Nephron progenitor cell (in vitro differentiated cells): Measurements from ENCODE around the gene JARID2.

ENCODE experiments used
- DNase-seq: peaks from one replicate; pipeline ENCODE4 v3.0.0; 2021
- H3K27ac Mint-ChIP-seq: 2 replicates; pipeline ENCODE4 v1.8.0; 2021; ENCODE audit warnings: mild to moderate bottlenecking, moderate library complexity, mixed read lengths
- H3K27me3 Mint-ChIP-seq: 2 replicates; pipeline ENCODE4 v1.8.0; 2021; ENCODE audit warnings: mild to moderate bottlenecking, low read depth, mixed read lengths; ENCODE audit not compliant: poor library complexity
- H3K36me3 Mint-ChIP-seq: 2 replicates; pipeline ENCODE4 v1.8.0; 2021; ENCODE audit warnings: low read depth, mixed read lengths
- H3K4me1 Mint-ChIP-seq: 2 replicates; pipeline ENCODE4 v1.8.0; 2021; ENCODE audit warnings: mixed read lengths
- H3K4me3 Mint-ChIP-seq: 2 replicates; pipeline ENCODE4 v1.8.0; 2021; ENCODE audit warnings: mild to moderate bottlenecking, moderate library complexity, mixed read lengths
- H3K9me3 Mint-ChIP-seq: 2 replicates; pipeline ENCODE4 v1.8.0; 2021; ENCODE audit warnings: mild to moderate bottlenecking, moderate library complexity, mixed read lengths
- CTCF ChIP-seq: fragments of 200-600 bp; sonication (generic); IDR thresholded peaks from 2 replicates; pipeline ENCODE4 v1.5.0; 2021; ENCODE audit warnings: antibody characterized with exemption

The JARID2 gene

GRCh38 chr6:15213838-15214400, 31.9 kb upstream of the JARID2 start:
- Mint-ChIP-seq H3K4me1 (peaks cover 4% of the 10 kb centered on the region), H3K4me3 (no peak overlapping the region), H3K9me3 (peaks cover 8% of the 10 kb centered on the region), H3K36me3 (peaks cover 4% of the 10 kb centered on the region), H3K27ac (no peak overlapping the region), H3K27me3 (peaks cover 3% of the 10 kb centered on the region)
- no peak for DNase-seq
- TF ChIP-seq CTCF: no peak

- Mint-ChIP-seq H3K27ac (peak overlapping the region; percentile 57), H3K4me3 (no peak overlapping the region), H3K9me3 (no peaks in the 10 kb centered on the region)
These were observed 27.5 kb upstream of the JARID2 start for GRCh38 chr6:15218401-15218800.

GRCh38 chr6:15220062-15220461, 25.8 kb upstream of the JARID2 start:
- Mint-ChIP-seq H3K27ac (no peak overlapping the region), H3K36me3 (peaks cover 4% of the 10 kb centered on the region), H3K27me3 (no peaks in the 10 kb centered on the region), H3K9me3 (no peaks in the 10 kb centered on the region), H3K4me3 (no peak overlapping the region), H3K4me1 (peaks cover 24% of the 10 kb centered on the region)
- no peak for TF ChIP-seq CTCF
- no peak for DNase-seq

More at GRCh38 chr6:15218401-15218800, 27.5 kb upstream of the JARID2 start:
- Mint-ChIP-seq H3K27me3 (no peaks in the 10 kb centered on the region), H3K36me3 (peaks cover 4% of the 10 kb centered on the region), H3K4me1 (peaks cover 14% of the 10 kb centered on the region)
- TF ChIP-seq CTCF: no peak
- DNase-seq: no peak

GRCh38 chr6:15227827-15228318, 18.0 kb upstream of the JARID2 start:
- Mint-ChIP-seq H3K4me3 (no peak overlapping the region), H3K4me1 (peaks cover 11% of the 10 kb centered on the region), H3K36me3 (no peaks in the 10 kb centered on the region), H3K27me3 (no peaks in the 10 kb centered on the region), H3K9me3 (no peaks in the 10 kb centered on the region), H3K27ac (peak overlapping the region; percentile 77)
- TF ChIP-seq CTCF: no peak
- no peak for DNase-seq

GRCh38 chr6:15230827-15231226, 15.0 kb upstream of the JARID2 start:
- Mint-ChIP-seq H3K4me1 (no peaks in the 10 kb centered on the region), H3K4me3 (no peak overlapping the region), H3K27me3 (peaks cover 4% of the 10 kb centered on the region), H3K36me3 (no peaks in the 10 kb centered on the region), H3K27ac (no peak overlapping the region), H3K9me3 (no peaks in the 10 kb centered on the region)
- no peak for TF ChIP-seq CTCF
- no peak for DNase-seq

GRCh38 chr6:15232836-15233510, 12.9 kb upstream of the JARID2 start:
- no peak for TF ChIP-seq CTCF
- no peak for DNase-seq
- no peaks in the 10 kb centered on the region for H3K36me3 Mint-ChIP-seq
- no peak overlapping the region for H3K27ac Mint-ChIP-seq
- no peak overlapping the region for H3K4me3 Mint-ChIP-seq
- no peaks in the 10 kb centered on the region for H3K9me3 Mint-ChIP-seq
- peaks cover 7% of the 10 kb centered on the region for H3K27me3 Mint-ChIP-seq
- H3K4me1 Mint-ChIP-seq: no peaks in the 10 kb centered on the region
